Colonic mucosa (tissue), 4 donors: Measurements from ENCODE around the gene KRT6C. TPM values are rescaled to one million over a fixed set of nuclear protein-coding genes. Genes with fewer than 3 reads are reported as not detected.

ENCODE experiments used
- DNase-seq: peaks from one replicate; pipeline ENCODE4 v3.0.0-alpha.2; 2020
- H3K27ac ChIP-seq: fragments of 200-600 bp; one replicate; pipeline ENCODE4 v1.8.0; 2021
- H3K27me3 ChIP-seq: fragments of 200-600 bp; one replicate; pipeline ENCODE4 v1.8.0; 2021
- H3K36me3 ChIP-seq: fragments of 200-600 bp; one replicate; pipeline ENCODE4 v1.8.0; 2021
- H3K4me1 ChIP-seq: fragments of 200-600 bp; one replicate; pipeline ENCODE4 v1.8.0; 2021; ENCODE audit warnings: mild to moderate bottlenecking
- H3K4me3 ChIP-seq: fragments of 200-600 bp; one replicate; pipeline ENCODE4 v1.8.0; 2021
- H3K9ac ChIP-seq, 2 donors: one replicate each; pipeline ENCODE4 v1.7.0; 2013; ENCODE audit warnings: control low read depth in 2 of 2, low read depth in 2 of 2, low read length in 2 of 2
- H3K9me3 ChIP-seq: fragments of 200-600 bp; one replicate; pipeline ENCODE4 v1.8.0; 2021
- CTCF ChIP-seq: fragments of 200-600 bp; IDR thresholded peaks from one replicate; pipeline ENCODE4 v1.8.0; 2022; ENCODE audit warnings: antibody characterized with exemption, mild to moderate bottlenecking
- intact Hi-C: fragments of 100-400 bp; cut with DNase I; formaldehyde crosslinking; loops from one replicate; pipeline ENCODE4 v1.14.1; 2022
- total RNA-seq, 2 donors: library from RNA; stranded (reverse); fragmentation: NEBNext Ultra II Directional in 1 of 2; extraction: Animal tissue kit (Norgen Biotek cat#: 25700) in 1 of 2; gene quantifications; one replicate each; pipeline ENCODE4 v1.2.1, GENCODE V29; 2021
- donor health status: healthy.
- donor health status: DM: no; HTN: no; CAD: no.
- donor health status: DM: no; HTN: no; CAD: no.

KRT6C gene
- total RNA-seq, 2 donors from 2014 or later: not detected

- TF ChIP-seq CTCF: no peak
- no peaks in the 10 kb centered on the region for H3K36me3 ChIP-seq
- H3K27ac ChIP-seq: no peak overlapping the region
- H3K9me3 ChIP-seq: no peaks in the 10 kb centered on the region
- no peak overlapping the region for H3K4me3 ChIP-seq
- DNase-seq: no peak
- no peak overlapping the region for H3K9ac ChIP-seq
- intact Hi-C loops: no loop called here
- H3K4me1 ChIP-seq: no peaks in the 10 kb centered on the region
- H3K27me3 ChIP-seq: no peaks in the 10 kb centered on the region
Measured at GRCh38 chr12:52423661-52424500, 49.7 kb downstream of the KRT6C start.

GRCh38 chr12:52423035-52423434 is 50.6 kb downstream of the KRT6C start:
- Histone ChIP-seq H3K27ac (no peak overlapping the region), H3K4me3 (no peak overlapping the region), H3K9me3 (no peaks in the 10 kb centered on the region), H3K27me3 (no peaks in the 10 kb centered on the region), H3K4me1 (no peaks in the 10 kb centered on the region), H3K9ac (no peak overlapping the region), H3K36me3 (no peaks in the 10 kb centered on the region)
- TF ChIP-seq CTCF: no peak
- no peak for DNase-seq
- intact Hi-C loops: no loop called here

GRCh38 chr12:52419656-52420055 is 53.9 kb downstream of the KRT6C start:
- TF ChIP-seq CTCF: no peak
- intact Hi-C loops: no loop called here
- no peak overlapping the region for H3K9ac ChIP-seq

GRCh38 chr12:52418576-52419110 is 55.0 kb downstream of the KRT6C start:
- intact Hi-C loops: no loop called here
- H3K4me3 ChIP-seq: no peak overlapping the region
- H3K4me1 ChIP-seq: no peaks in the 10 kb centered on the region
- TF ChIP-seq CTCF: no peak
- DNase-seq: no peak
- H3K9me3 ChIP-seq: no peaks in the 10 kb centered on the region
- no peaks in the 10 kb centered on the region for H3K36me3 ChIP-seq
- H3K27ac ChIP-seq: no peak overlapping the region
- H3K9ac ChIP-seq: no peak overlapping the region
- H3K27me3 ChIP-seq: no peaks in the 10 kb centered on the region

More at GRCh38 chr12:52419656-52420055, 53.9 kb downstream of the KRT6C start:
- no peak overlapping the region for H3K4me3 ChIP-seq
- H3K27ac ChIP-seq: no peak overlapping the region
- no peaks in the 10 kb centered on the region for H3K27me3 ChIP-seq
- no peak for DNase-seq
- no peaks in the 10 kb centered on the region for H3K9me3 ChIP-seq
- no peaks in the 10 kb centered on the region for H3K4me1 ChIP-seq
- no peaks in the 10 kb centered on the region for H3K36me3 ChIP-seq

Other genes with a start within 250 kb of the KRT6C start
- gene KRT7, start 240.6 kb downstream of the KRT6C start, total RNA-seq: 1 to 10 TPM; 2.1 to 4.0 TPM
- gene KRT86, start 199.2 kb downstream of the KRT6C start, total RNA-seq: under 1 TPM in 1 of 2 donors, not detected in 1; 0.16 TPM
- gene KRT81, start 182.3 kb downstream of the KRT6C start, total RNA-seq: under 1 TPM in 1 of 2 donors, not detected in 1; 0.77 TPM
- not detected for gene KRT83, start 152.4 kb downstream of the KRT6C start, total RNA-seq
- gene KRT85, start 106.3 kb downstream of the KRT6C start, total RNA-seq: not detected
- not detected for gene KRT84, start 88.2 kb downstream of the KRT6C start, total RNA-seq
- gene KRT82, start 67.5 kb downstream of the KRT6C start, total RNA-seq: not detected
- under 1 TPM in 1 of 2 donors, not detected in 1; 0.10 TPM for gene KRT75, start 39.4 kb downstream of the KRT6C start, total RNA-seq
- 1 to 10 TPM in 1 of 2 donors, under 1 TPM in 1; 0.13 to 1.4 TPM for gene KRT6B, start 21.7 kb downstream of the KRT6C start, total RNA-seq
- not detected for gene KRT6A, start 19.5 kb upstream of the KRT6C start, total RNA-seq
- gene KRT5, start 46.6 kb upstream of the KRT6C start, total RNA-seq: not detected
- gene KRT71, start 79.3 kb upstream of the KRT6C start, total RNA-seq: not detected
- gene KRT74, start 100.0 kb upstream of the KRT6C start, total RNA-seq: not detected
- under 1 TPM in 1 of 2 donors, not detected in 1; 0.25 TPM for gene KRT72, start 127.7 kb upstream of the KRT6C start, total RNA-seq
- not detected for gene KRT73, start 144.8 kb upstream of the KRT6C start, total RNA-seq
- gene KRT2, start 178.4 kb upstream of the KRT6C start, total RNA-seq: not detected
- 1 to 10 TPM in 1 of 2 donors, not detected in 1; 1.2 TPM for gene KRT1, start 206.6 kb upstream of the KRT6C start, total RNA-seq
- gene KRT77, start 229.7 kb upstream of the KRT6C start, total RNA-seq: not detected